ENCODE data around the gene ATXN1. TPM values are rescaled to one million over a fixed set of nuclear protein-coding genes. Genes with fewer than 3 reads are reported as not detected.

ATXN1 gene
- total RNA-seq, 1 donor: 45.3 TPM

- DNase-seq (ENCODE audit: low read depth): no peak
- TF ChIP-seq, protein P1, sequence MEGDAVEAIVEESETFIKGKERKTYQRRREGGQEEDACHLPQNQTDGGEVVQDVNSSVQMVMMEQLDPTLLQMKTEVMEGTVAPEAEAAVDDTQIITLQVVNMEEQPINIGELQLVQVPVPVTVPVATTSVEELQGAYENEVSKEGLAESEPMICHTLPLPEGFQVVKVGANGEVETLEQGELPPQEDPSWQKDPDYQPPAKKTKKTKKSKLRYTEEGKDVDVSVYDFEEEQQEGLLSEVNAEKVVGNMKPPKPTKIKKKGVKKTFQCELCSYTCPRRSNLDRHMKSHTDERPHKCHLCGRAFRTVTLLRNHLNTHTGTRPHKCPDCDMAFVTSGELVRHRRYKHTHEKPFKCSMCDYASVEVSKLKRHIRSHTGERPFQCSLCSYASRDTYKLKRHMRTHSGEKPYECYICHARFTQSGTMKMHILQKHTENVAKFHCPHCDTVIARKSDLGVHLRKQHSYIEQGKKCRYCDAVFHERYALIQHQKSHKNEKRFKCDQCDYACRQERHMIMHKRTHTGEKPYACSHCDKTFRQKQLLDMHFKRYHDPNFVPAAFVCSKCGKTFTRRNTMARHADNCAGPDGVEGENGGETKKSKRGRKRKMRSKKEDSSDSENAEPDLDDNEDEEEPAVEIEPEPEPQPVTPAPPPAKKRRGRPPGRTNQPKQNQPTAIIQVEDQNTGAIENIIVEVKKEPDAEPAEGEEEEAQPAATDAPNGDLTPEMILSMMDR (IDR thresholded peaks at IDR 0.05; ENCODE audit: insufficient read depth, low read depth, low read length): no peak
- H3K4me3 ChIP-seq (ENCODE audit: low read depth, low read length): no peak overlapping the region
Measured at GRCh38 chr6:16750566-16750965, 10.7 kb downstream of the ATXN1 start.

GRCh38 chr6:16749516-16750485, 11.5 kb downstream of the ATXN1 start:
- DNase-seq (ENCODE audit: low read depth): no peak
- H3K4me3 ChIP-seq (ENCODE audit: low read depth, low read length): no peak overlapping the region

DNA sequence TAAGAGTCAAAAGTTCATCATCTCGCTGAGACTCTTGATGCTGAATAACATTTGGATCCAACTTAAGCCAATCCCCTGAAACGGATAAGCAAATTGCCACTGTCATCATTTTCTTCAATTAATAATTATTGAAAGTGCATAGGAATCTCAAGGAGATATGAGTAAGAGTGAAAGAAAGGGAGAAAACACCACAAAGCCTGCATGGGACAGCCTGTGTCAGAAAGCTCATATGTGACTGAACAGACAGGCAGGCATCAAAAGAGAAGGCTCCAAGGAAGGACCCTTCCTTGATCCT, 13.3 kb downstream of the ATXN1 start:
- no peak for DNase-seq (ENCODE audit: low read depth)
- TF ChIP-seq, protein P1 (IDR thresholded peaks at IDR 0.05; ENCODE audit: insufficient read depth, low read depth, low read length): no peak
- H3K4me3 ChIP-seq (ENCODE audit: low read depth, low read length): no peak overlapping the region

More at GRCh38 chr6:16749516-16750485, 11.5 kb downstream of the ATXN1 start:
- TF ChIP-seq, protein P1 (IDR thresholded peaks at IDR 0.05; ENCODE audit: insufficient read depth, low read depth, low read length): no peak

- peak; percentile 82 for DNase-seq (ENCODE audit: low read depth)
- TF ChIP-seq, protein P1 (IDR thresholded peaks at IDR 0.05; ENCODE audit: insufficient read depth, low read depth, low read length): no peak
- H3K4me3 ChIP-seq (ENCODE audit: low read depth, low read length): no peak overlapping the region
Measured at GRCh38 chr6:16747232-16748024, 13.8 kb downstream of the ATXN1 start.

DNA sequence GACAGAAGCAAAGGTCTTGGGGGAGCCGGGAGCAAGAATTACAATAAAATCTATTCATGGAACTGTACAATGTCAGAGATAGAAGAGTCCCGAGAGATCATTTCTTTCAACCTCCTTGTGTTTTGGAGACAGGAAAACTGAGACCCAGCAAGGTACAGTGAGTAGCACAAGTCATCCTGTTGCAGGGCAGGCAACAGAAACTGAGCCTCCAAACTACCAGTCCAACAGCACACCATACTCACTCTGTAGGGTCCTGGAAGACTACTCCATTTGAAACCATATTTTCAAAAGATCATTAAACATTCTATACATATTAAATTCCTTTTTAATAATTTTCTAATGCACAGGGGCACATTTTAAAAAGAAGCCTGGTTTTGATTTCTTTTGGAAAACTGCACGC, 14.4 kb downstream of the ATXN1 start:
- DNase-seq (ENCODE audit: low read depth): no peak
- H3K4me3 ChIP-seq (ENCODE audit: low read depth, low read length): no peak overlapping the region
- TF ChIP-seq, protein P1 (IDR thresholded peaks at IDR 0.05; ENCODE audit: insufficient read depth, low read depth, low read length): no peak

GRCh38 chr6:16746401-16746800, 14.9 kb downstream of the ATXN1 start:
- no peak overlapping the region for H3K4me3 ChIP-seq (ENCODE audit: low read depth, low read length)
- DNase-seq (ENCODE audit: low read depth): no peak
- TF ChIP-seq, protein P1 (IDR thresholded peaks at IDR 0.05; ENCODE audit: insufficient read depth, low read depth, low read length): no peak
